Measurements from ENCODE around the gene ANOS1.

ANOS1 gene

GRCh38 chrX:8704184-8704583 is 27.8 kb downstream of the ANOS1 start:
- no peaks in the 10 kb centered on the region for H3K4me1 ChIP-seq (ENCODE audit: control insufficient read depth, insufficient read depth, low read length)
- H3K36me3 ChIP-seq (ENCODE audit: control insufficient read depth, insufficient read depth, low read length): no peaks in the 10 kb centered on the region
- no peak overlapping the region for H3K27ac ChIP-seq (ENCODE audit: low read depth, low read length)
- no peaks in the 10 kb centered on the region for H3K27me3 ChIP-seq (ENCODE audit: control insufficient read depth, insufficient read depth, low read length)
- no peak overlapping the region for H3K4me3 ChIP-seq (ENCODE audit: low read length)
- no peak overlapping the region for H3K9ac ChIP-seq (ENCODE audit: low read length)

DNA sequence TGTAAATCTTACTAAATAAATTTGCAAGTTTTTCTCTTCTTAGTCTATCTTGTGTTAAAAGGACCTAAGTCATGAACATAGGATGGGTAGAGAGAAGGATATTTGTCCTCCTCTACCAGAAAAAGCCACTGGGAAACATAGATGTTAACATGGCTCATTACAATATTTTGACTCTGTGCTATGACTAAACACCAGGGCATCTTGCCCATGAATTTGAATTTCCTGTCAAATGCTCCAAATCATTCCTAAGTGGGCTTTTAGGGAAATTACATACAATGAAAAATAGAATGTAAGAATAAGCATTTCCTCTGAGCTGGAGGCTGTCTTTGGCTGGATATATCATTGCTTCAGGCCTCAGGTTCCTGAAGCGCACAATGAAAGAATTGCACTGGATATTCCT is 39.1 kb downstream of the ANOS1 start:
- no peak overlapping the region for H3K9ac ChIP-seq (ENCODE audit: low read length)

GRCh38 chrX:8689473-8689872 is 42.5 kb downstream of the ANOS1 start:
- H3K4me3 ChIP-seq (ENCODE audit: low read length): no peak overlapping the region
- H3K36me3 ChIP-seq (ENCODE audit: control insufficient read depth, insufficient read depth, low read length): no peaks in the 10 kb centered on the region
- no peaks in the 10 kb centered on the region for H3K27me3 ChIP-seq (ENCODE audit: control insufficient read depth, insufficient read depth, low read length)
- no peak overlapping the region for H3K9ac ChIP-seq (ENCODE audit: low read length)
- H3K4me1 ChIP-seq (ENCODE audit: control insufficient read depth, insufficient read depth, low read length): no peaks in the 10 kb centered on the region
- H3K27ac ChIP-seq (ENCODE audit: low read depth, low read length): no peak overlapping the region

More for the DNA sequence above, 39.1 kb downstream of the ANOS1 start:
- H3K4me3 ChIP-seq (ENCODE audit: low read length): no peak overlapping the region
- no peak overlapping the region for H3K27ac ChIP-seq (ENCODE audit: low read depth, low read length)
- H3K36me3 ChIP-seq (ENCODE audit: control insufficient read depth, insufficient read depth, low read length): no peaks in the 10 kb centered on the region
- H3K4me1 ChIP-seq (ENCODE audit: control insufficient read depth, insufficient read depth, low read length): no peaks in the 10 kb centered on the region
- no peaks in the 10 kb centered on the region for H3K27me3 ChIP-seq (ENCODE audit: control insufficient read depth, insufficient read depth, low read length)

DNA sequence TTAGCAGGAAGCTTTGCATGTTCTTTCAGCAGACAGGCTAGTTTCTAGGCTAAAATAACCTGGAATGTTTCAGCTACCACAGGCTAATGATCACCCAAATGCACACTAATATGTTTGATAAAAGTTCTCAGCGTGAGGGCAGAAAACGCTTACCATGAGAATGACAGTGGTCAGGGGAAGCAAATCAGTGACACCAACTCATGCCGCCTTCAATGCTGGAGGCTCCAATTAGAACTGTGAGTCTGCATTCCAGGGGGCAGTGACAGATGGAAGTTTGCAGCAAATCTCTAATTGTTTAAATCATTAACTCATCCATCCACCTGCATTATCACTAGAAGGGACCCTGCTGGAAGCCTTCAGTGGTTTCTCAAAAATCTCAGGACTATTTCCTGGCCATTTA is 43.2 kb downstream of the ANOS1 start:
- no peaks in the 10 kb centered on the region for H3K36me3 ChIP-seq (ENCODE audit: control insufficient read depth, insufficient read depth, low read length)
- no peaks in the 10 kb centered on the region for H3K4me1 ChIP-seq (ENCODE audit: control insufficient read depth, insufficient read depth, low read length)
- no peak overlapping the region for H3K9ac ChIP-seq (ENCODE audit: low read length)
- no peak overlapping the region for H3K27ac ChIP-seq (ENCODE audit: low read depth, low read length)
- H3K4me3 ChIP-seq (ENCODE audit: low read length): no peak overlapping the region
- H3K27me3 ChIP-seq (ENCODE audit: control insufficient read depth, insufficient read depth, low read length): no peaks in the 10 kb centered on the region

GRCh38 chrX:8684201-8684965 is 47.6 kb downstream of the ANOS1 start:
- H3K27me3 ChIP-seq (ENCODE audit: control insufficient read depth, insufficient read depth, low read length): no peaks in the 10 kb centered on the region

GRCh38 chrX:8683687-8684086 is 48.2 kb downstream of the ANOS1 start:
- no peaks in the 10 kb centered on the region for H3K4me1 ChIP-seq (ENCODE audit: control insufficient read depth, insufficient read depth, low read length)
- H3K27me3 ChIP-seq (ENCODE audit: control insufficient read depth, insufficient read depth, low read length): no peaks in the 10 kb centered on the region
- H3K27ac ChIP-seq (ENCODE audit: low read depth, low read length): no peak overlapping the region
- H3K36me3 ChIP-seq (ENCODE audit: control insufficient read depth, insufficient read depth, low read length): no peaks in the 10 kb centered on the region
- H3K9ac ChIP-seq (ENCODE audit: low read length): no peak overlapping the region
- no peak overlapping the region for H3K4me3 ChIP-seq (ENCODE audit: low read length)

More at GRCh38 chrX:8684201-8684965, 47.6 kb downstream of the ANOS1 start:
- Histone ChIP-seq H3K9ac (ENCODE audit: low read length) (no peak overlapping the region), H3K27ac (ENCODE audit: low read depth, low read length) (no peak overlapping the region), H3K4me1 (ENCODE audit: control insufficient read depth, insufficient read depth, low read length) (no peaks in the 10 kb centered on the region), H3K4me3 (ENCODE audit: low read length) (no peak overlapping the region), H3K36me3 (ENCODE audit: control insufficient read depth, insufficient read depth, low read length) (no peaks in the 10 kb centered on the region)

GRCh38 chrX:8679550-8679949 is 52.4 kb downstream of the ANOS1 start:
- Histone ChIP-seq H3K36me3 (ENCODE audit: control insufficient read depth, insufficient read depth, low read length) (no peaks in the 10 kb centered on the region), H3K9ac (ENCODE audit: low read length) (no peak overlapping the region), H3K4me1 (ENCODE audit: control insufficient read depth, insufficient read depth, low read length) (no peaks in the 10 kb centered on the region), H3K27me3 (ENCODE audit: control insufficient read depth, insufficient read depth, low read length) (no peaks in the 10 kb centered on the region), H3K27ac (ENCODE audit: low read depth, low read length) (no peak overlapping the region), H3K4me3 (ENCODE audit: low read length) (no peak overlapping the region)

DNA sequence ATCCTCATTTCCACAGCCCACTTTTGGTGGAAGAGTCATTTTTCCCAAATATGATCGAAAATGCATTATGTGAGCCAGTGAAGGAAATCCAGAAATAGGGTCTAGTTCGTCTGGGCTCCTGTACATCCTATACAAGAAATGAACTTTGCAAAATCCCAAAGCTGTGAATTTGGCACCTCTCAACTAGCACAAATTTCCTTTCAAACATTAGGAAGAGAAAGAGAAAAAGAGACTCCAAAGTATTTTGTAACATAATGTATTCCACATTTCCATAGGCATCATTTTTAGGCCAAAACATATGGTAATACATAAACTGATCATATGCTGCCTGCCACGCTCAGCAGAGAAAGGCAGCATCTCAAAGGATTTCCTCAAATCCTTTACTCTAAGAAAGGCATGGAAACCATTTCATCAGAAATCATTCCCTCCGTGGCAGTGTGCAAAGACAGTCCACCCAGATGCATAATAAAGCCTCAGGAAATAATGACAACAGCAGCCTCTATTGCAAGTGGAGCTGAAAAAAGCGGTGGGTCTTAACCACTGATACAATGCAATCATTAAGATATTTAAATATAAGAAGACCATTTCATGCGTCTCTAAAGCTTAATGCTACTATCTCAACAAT is 56.8 kb downstream of the ANOS1 start:
- Histone ChIP-seq H3K4me1 (ENCODE audit: control insufficient read depth, insufficient read depth, low read length) (no peaks in the 10 kb centered on the region), H3K27ac (ENCODE audit: low read depth, low read length) (no peak overlapping the region), H3K4me3 (ENCODE audit: low read length) (no peak overlapping the region), H3K9ac (ENCODE audit: low read length) (no peak overlapping the region), H3K36me3 (ENCODE audit: control insufficient read depth, insufficient read depth, low read length) (no peaks in the 10 kb centered on the region), H3K27me3 (ENCODE audit: control insufficient read depth, insufficient read depth, low read length) (no peaks in the 10 kb centered on the region)

DNA sequence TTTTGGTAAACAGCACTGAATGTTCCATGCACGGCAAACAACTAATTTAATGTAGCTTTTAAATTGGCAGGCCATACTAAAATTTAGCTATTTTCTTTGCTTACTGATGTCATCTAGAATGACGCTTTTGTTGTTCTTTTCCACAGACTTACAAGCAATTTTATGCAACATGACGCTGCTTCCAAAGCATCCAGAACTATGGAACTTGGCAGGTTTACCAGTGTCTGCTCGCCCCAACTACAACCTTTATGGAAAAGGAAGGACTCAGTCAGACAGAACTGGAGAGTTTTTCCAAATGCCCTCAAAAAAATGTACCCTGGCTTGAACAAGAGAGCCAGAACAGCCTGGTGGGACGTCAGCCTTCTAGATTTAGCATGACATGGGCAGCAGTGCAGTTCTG is 58.7 kb downstream of the ANOS1 start:
- no peak overlapping the region for H3K9ac ChIP-seq (ENCODE audit: low read length)
- H3K27ac ChIP-seq (ENCODE audit: low read depth, low read length): no peak overlapping the region
- H3K4me3 ChIP-seq (ENCODE audit: low read length): no peak overlapping the region
- H3K27me3 ChIP-seq (ENCODE audit: control insufficient read depth, insufficient read depth, low read length): no peaks in the 10 kb centered on the region
- H3K4me1 ChIP-seq (ENCODE audit: control insufficient read depth, insufficient read depth, low read length): no peaks in the 10 kb centered on the region
- H3K36me3 ChIP-seq (ENCODE audit: control insufficient read depth, insufficient read depth, low read length): no peaks in the 10 kb centered on the region

DNA sequence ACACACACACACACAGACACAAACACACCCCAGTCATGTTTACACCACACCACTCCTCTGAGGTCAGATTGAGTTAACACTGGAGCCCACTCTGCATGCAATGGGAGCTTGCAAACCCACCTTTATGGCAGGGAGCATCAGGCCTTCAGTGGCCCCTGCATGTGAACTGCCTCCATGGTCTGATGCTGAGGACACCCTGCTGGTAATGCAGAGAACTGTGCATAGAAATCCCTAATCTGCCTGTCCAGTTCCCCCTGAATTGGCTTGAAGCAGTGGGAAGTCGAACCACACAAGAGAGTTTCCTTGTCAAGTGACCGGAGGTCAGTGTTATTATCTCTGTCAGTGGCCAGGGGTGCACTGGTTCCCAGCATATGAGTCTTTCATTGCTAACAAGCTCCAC is 59.8 kb downstream of the ANOS1 start:
- Histone ChIP-seq H3K27ac (ENCODE audit: low read depth, low read length) (no peak overlapping the region), H3K36me3 (ENCODE audit: control insufficient read depth, insufficient read depth, low read length) (no peaks in the 10 kb centered on the region), H3K4me3 (ENCODE audit: low read length) (no peak overlapping the region), H3K9ac (ENCODE audit: low read length) (no peak overlapping the region), H3K27me3 (ENCODE audit: control insufficient read depth, insufficient read depth, low read length) (no peaks in the 10 kb centered on the region), H3K4me1 (ENCODE audit: control insufficient read depth, insufficient read depth, low read length) (no peaks in the 10 kb centered on the region)

DNA sequence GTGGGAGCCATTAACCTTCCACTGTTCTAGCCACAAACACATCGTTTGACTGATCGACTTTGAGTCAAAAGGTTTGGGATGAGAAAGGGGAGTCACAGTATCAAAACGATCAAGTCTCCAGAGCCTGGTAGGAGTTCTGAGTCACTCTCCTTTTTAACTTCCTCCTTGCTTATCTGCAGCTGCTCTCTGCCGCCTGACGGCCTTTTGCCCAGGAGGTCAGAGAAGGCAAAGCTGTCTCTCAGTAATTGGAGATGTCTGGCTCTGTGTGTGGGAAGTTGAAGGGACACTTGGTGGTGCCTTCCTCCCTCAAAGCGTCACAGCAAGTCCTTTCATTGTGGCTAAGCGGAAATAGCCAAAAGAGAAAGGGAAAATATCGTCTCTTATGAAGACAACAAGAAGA is 63.1 kb downstream of the ANOS1 start:
- H3K27me3 ChIP-seq (ENCODE audit: control insufficient read depth, insufficient read depth, low read length): no peaks in the 10 kb centered on the region

DNA sequence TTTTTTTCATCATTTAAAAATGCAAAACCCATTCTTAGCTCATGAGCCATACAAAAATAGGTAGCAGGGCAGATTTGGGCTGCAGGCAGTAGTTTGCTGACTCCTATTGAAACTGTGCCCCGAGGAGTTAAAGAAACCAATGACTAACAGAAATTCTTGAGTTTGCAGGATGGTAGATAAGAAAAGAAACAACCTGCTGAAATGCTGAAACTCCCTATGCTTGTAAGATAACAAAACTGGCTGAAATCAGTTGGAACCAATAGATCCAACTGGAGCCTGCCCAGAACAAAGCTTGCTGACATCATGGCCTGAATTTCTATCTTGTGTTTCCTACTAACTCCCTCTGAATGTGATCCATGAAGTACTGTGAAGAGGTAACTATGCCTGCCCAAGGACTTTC is 68.6 kb downstream of the ANOS1 start:
- Histone ChIP-seq H3K9ac (ENCODE audit: low read length) (no peak overlapping the region), H3K36me3 (ENCODE audit: control insufficient read depth, insufficient read depth, low read length) (no peaks in the 10 kb centered on the region), H3K4me1 (ENCODE audit: control insufficient read depth, insufficient read depth, low read length) (no peaks in the 10 kb centered on the region), H3K27ac (ENCODE audit: low read depth, low read length) (no peak overlapping the region), H3K4me3 (ENCODE audit: low read length) (no peak overlapping the region), H3K27me3 (ENCODE audit: control insufficient read depth, insufficient read depth, low read length) (no peaks in the 10 kb centered on the region)

More for the DNA sequence above, 63.1 kb downstream of the ANOS1 start:
- Histone ChIP-seq H3K36me3 (ENCODE audit: control insufficient read depth, insufficient read depth, low read length) (no peaks in the 10 kb centered on the region), H3K4me3 (ENCODE audit: low read length) (no peak overlapping the region), H3K4me1 (ENCODE audit: control insufficient read depth, insufficient read depth, low read length) (no peaks in the 10 kb centered on the region), H3K27ac (ENCODE audit: low read depth, low read length) (no peak overlapping the region), H3K9ac (ENCODE audit: low read length) (no peak overlapping the region)

- H3K9ac ChIP-seq (ENCODE audit: low read length): no peak overlapping the region
- no peaks in the 10 kb centered on the region for H3K36me3 ChIP-seq (ENCODE audit: control insufficient read depth, insufficient read depth, low read length)
- H3K4me1 ChIP-seq (ENCODE audit: control insufficient read depth, insufficient read depth, low read length): no peaks in the 10 kb centered on the region
- no peak overlapping the region for H3K4me3 ChIP-seq (ENCODE audit: low read length)
- no peaks in the 10 kb centered on the region for H3K27me3 ChIP-seq (ENCODE audit: control insufficient read depth, insufficient read depth, low read length)
- no peak overlapping the region for H3K27ac ChIP-seq (ENCODE audit: low read depth, low read length)
Measured at GRCh38 chrX:8657883-8658282, 74.1 kb downstream of the ANOS1 start.

All from rectal smooth muscle tissue (tissue), 1 donor.